Lung microvascular endothelial cell (primary cell): ENCODE data around the gene EPHB1. TPM values are rescaled to one million over a fixed set of nuclear protein-coding genes. Genes with fewer than 3 reads are reported as not detected.
"Not testable (repeated sequence)": the region's sequence is repeated elsewhere in the genome, so short reads cannot be mapped to it uniquely, and the experiment has no call there.

Experiments
- DNase-seq, 2 donors: peaks; one replicate each; pipeline versions ENCODE4 v3.0.0 to v3.0.0-alpha.2; 2010; ENCODE audit warnings: low read depth in 2 of 2
- total RNA-seq: library from RNA; depleted of rRNA; stranded (reverse); fragments of >200 nt; gene quantifications from 2 replicates; pipeline ENCODE4 v1.2.1, GENCODE V29; 2014

Gene EPHB1
- total RNA-seq, 1 donor from 2014 or later, result 4.2 TPM

- no peak for DNase-seq
Measured at GRCh38 chr3:134944429-134944828, 149.4 kb downstream of the EPHB1 start.

GRCh38 chr3:134949150-134949549 lies 154.1 kb downstream of the EPHB1 start:
- no peak for DNase-seq

DNA sequence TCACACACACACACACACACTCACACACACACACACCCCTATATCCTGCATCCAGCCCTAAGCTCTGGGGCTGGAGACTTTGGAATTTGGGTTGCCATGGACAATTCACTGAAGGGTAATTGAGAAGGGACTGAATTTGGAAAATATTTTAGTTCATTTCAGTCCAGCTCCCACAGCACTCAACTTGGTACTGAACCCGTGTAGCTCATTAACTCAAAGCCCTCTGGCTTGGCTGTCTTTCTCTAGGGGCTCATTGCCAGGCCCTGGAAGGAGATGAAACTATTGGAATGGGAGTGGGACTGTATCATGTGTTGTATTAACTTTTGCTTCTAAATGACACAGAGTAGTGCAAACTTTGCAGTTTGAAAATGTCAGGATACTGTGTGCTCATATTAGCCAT lies 157.3 kb downstream of the EPHB1 start:
- no peak for DNase-seq

- no peak for DNase-seq
Measured at GRCh38 chr3:134955874-134956273, 160.8 kb downstream of the EPHB1 start.

GRCh38 chr3:134956395-134956794 lies 161.3 kb downstream of the EPHB1 start:
- DNase-seq, result no peak

- DNase-seq, result no peak
Measured at GRCh38 chr3:134956844-134957243, 161.8 kb downstream of the EPHB1 start.

DNA sequence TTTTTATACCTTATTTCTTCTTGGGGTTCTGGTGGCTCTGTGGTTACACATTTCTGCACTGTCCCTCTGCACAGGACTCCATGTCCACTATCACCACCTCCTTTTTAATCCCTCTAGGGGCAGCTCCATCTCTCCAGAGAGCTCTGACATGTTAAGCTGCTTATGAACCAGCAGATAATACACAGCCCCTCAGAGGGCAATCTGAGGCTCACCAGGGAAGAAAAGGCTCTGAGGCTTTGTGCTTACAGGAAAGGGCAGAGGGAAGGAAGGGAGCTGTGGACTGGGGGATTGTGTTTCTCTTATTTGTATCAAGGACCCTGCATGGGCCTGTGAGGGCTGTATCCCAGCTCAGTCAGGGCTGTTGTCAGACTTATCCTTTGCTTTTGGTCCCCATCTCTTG lies 164.5 kb downstream of the EPHB1 start:
- no peak for DNase-seq

DNA sequence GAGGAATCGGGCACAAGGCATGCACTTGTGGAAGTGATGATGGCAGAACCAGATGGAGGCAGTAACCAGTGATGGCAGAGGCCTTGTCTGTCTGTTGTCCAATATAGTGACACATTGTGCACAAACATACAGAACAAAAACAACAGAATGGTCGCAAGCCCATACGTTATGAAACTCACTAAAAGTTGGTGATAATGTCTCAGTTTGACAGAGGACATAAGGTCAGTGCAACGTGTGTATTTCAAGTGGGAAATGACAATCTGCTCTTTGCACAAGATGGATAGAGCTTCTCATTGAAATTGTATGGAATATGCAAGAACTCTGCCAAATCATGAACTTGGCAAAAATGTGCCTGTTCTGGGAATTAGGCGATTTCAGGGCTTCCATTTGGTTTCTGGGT lies 169.2 kb downstream of the EPHB1 start:
- no peak for DNase-seq

DNA sequence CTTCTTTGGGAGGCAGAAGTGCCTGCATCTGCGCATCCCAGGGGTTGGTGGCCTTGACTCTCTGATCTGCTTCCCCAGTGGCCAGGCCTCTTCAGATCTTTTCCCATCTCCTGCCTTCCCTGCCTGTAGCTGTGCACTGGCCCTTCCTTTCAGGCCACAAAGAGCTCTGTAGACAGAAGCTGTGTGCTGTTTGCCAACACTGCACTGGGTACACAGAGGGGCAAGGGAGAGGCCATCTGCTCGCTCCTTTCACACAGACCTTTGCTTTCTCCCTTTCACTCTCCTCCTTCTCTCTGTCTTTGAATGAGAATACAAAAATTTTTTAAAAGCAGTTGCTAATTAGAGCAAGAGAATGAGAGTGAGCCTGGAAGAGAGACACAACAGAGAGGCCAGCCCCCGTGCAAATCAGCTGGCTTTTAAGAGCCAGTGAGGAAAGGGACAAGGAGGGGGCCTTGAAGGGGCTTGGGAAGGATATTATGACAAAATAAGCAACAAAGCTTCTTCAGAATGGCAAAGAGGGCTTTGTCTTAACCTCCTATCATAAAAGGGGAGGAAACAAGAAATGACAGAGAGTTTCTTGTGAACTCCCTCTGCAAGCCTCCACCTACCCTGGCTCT lies 170.9 kb downstream of the EPHB1 start:
- no peak for DNase-seq

DNA sequence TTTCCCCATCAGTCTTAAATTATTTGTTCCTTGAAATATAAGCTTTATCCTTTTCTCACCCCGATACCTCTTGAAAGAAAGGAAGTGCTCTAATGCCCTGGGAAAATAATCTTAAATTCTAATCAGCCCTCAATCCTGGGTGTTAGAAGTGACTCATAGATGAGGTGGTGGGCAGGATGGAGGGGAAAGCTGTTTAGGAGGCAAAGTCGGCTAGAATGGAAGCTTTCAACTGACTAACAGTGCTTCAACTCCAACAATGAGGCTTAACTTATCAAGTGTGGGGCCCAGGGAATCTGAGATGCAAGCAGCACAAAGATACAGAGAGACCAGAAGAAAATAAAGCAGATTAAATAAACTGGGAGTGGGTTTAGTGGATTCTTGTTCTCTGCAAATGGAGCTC lies 175.8 kb downstream of the EPHB1 start:
- no peak for DNase-seq

GRCh38 chr3:134971306-134971705 lies 176.2 kb downstream of the EPHB1 start:
- DNase-seq, result no peak

- DNase-seq, result not testable (repeated sequence)
Measured at GRCh38 chr3:134971907-134972306, 176.8 kb downstream of the EPHB1 start.

- DNase-seq, result no peak
Measured at GRCh38 chr3:134972836-134973455, 177.9 kb downstream of the EPHB1 start.

DNA sequence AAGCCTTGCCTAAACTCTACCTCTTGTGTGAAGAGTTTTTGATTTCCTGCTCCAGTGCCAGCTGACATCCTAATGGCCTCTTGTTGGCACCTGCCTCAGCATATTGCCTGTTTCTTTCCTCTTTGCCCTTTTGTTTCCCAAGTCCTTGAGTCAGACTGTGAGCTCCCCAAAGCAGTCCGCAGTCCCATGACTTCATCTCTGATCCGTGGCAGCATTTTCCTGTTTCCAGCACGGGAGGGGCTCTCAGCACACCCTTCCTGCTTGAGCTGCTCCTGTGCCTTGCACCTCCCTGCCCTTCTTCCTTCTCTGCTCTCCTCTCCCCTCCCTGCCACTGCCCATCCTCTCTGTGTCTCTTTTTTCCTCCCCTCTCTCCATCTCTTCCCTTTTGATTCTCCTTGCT lies 179.6 kb downstream of the EPHB1 start:
- no peak for DNase-seq

GRCh38 chr3:134976948-134977347 lies 181.9 kb downstream of the EPHB1 start:
- DNase-seq, result no peak

DNA sequence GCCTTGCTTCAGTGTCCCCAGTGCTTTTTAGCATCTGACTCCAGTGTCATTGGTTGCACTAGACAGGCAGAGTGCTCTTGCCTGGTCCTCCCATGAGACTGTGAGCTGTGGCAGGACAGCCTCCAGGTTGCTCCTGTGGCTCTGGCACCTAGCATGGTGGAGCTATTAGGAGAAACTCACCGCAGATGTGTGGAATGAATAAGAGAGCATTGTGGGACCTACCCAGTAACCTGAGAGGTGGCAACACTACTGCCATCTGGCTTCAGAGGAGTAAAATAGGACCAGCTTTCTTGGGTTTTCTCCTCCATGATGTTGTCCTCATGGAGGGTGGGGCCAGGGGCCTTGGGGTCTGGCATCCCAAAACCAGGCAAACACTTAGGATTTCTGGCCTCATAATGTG lies 183.6 kb downstream of the EPHB1 start:
- no peak for DNase-seq

GRCh38 chr3:134985864-134986715 lies 191.0 kb downstream of the EPHB1 start:
- no peak for DNase-seq

DNA sequence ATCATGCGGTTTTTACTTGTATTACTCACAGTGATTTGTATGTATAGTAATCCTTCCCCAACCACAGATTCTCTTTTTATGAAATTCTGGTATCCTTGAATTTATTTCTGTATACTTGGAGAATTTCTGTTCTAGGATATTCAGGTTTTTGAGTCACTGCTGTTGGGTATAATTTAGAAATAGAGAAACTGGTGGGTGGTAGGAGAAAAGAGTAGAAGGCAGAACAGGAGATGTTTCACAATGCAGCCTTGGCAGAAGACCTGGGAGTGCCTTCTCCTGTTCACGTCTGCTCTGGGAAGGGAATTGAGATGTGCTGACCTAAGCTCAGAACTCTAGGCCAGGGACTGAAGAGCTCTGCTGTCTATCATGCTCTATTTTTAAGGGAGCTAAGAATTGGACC lies 193.6 kb downstream of the EPHB1 start:
- DNase-seq, result no peak

GRCh38 chr3:134991003-134991402 lies 195.9 kb downstream of the EPHB1 start:
- DNase-seq, result no peak

- no peak for DNase-seq
Measured at GRCh38 chr3:134991472-134992010, 196.5 kb downstream of the EPHB1 start.

- DNase-seq, result no peak
Measured at GRCh38 chr3:134992180-134992579, 197.1 kb downstream of the EPHB1 start.

GRCh38 chr3:134992586-134992985 lies 197.5 kb downstream of the EPHB1 start:
- DNase-seq, result no peak
